Mesenchymal stem cell (in vitro differentiated cells and primary cell): Measurements from ENCODE around the gene PNMA5. TPM values are rescaled to one million over a fixed set of nuclear protein-coding genes. Genes with fewer than 3 reads are reported as not detected.

Experiments
- DNase-seq: peaks from one replicate; pipeline ENCODE4 v3.0.0-alpha.2; 2013
- H2AFZ ChIP-seq: one replicate; pipeline ENCODE4 v1.6.1; 2013; ENCODE audit warnings: low read depth, mild to moderate bottlenecking, control low read depth, inconsistent platforms, low read length, moderate library complexity
- H2AK5ac ChIP-seq: 2 replicates; pipeline ENCODE4 v1.6.1; 2013; ENCODE audit warnings: low read length, moderate library complexity, mild to moderate bottlenecking, inconsistent platforms; ENCODE audit not compliant: severe bottlenecking
- H2BK120ac ChIP-seq: one replicate; pipeline ENCODE4 v1.6.1; 2013; ENCODE audit warnings: low read depth, mild to moderate bottlenecking, inconsistent platforms, low read length, moderate library complexity
- H2BK12ac ChIP-seq, 2 experiments: one replicate each; pipeline ENCODE4 v1.6.1; 2013; ENCODE audit warnings: inconsistent platforms in 2 of 2, low read length in 2 of 2, mild to moderate bottlenecking in 2 of 2, moderate library complexity in 2 of 2, control low read depth in 1 of 2
- H2BK15ac ChIP-seq: one replicate; pipeline ENCODE4 v1.6.1; 2013; ENCODE audit warnings: mild to moderate bottlenecking, low read depth, inconsistent platforms; ENCODE audit not compliant: poor library complexity, severe bottlenecking
- H2BK5ac ChIP-seq: 2 replicates; pipeline ENCODE4 v1.6.1; 2013; ENCODE audit warnings: low read depth, mild to moderate bottlenecking, low read length, control low read depth, inconsistent platforms; ENCODE audit not compliant: poor library complexity, severe bottlenecking
- H3K14ac ChIP-seq, 2 experiments: one replicate each; pipeline ENCODE4 v1.6.1; 2013; ENCODE audit warnings: inconsistent platforms in 2 of 2, low read length in 2 of 2, control low read depth in 1 of 2, mild to moderate bottlenecking in 1 of 2, moderate library complexity in 1 of 2
- H3K18ac ChIP-seq, 2 experiments: one replicate each; pipeline ENCODE4 v1.6.1; 2013; ENCODE audit warnings: inconsistent platforms in 2 of 2, low read length in 2 of 2, control low read depth in 1 of 2, low read depth in 1 of 2, mild to moderate bottlenecking in 1 of 2
- H3K23ac ChIP-seq, 2 experiments: one replicate each; pipeline ENCODE4 v1.6.1; 2013; ENCODE audit warnings: inconsistent platforms in 2 of 2, low read length in 2 of 2, mild to moderate bottlenecking in 2 of 2, moderate library complexity in 2 of 2, control low read depth in 1 of 2
- H3K27ac ChIP-seq: 2 replicates; pipeline ENCODE4 v1.5.1; 2013; ENCODE audit warnings: mild to moderate bottlenecking, moderate library complexity, low read length, control low read depth, inconsistent platforms; ENCODE audit not compliant: poor library complexity, severe bottlenecking
- H3K27me3 ChIP-seq, 2 experiments: 2 replicates each; pipeline versions ENCODE4 v1.6.1 to v1.7.0; 2013; ENCODE audit warnings: low read length in 2 of 2, mild to moderate bottlenecking in 2 of 2, moderate library complexity in 2 of 2, control low read depth in 1 of 2, inconsistent platforms in 1 of 2; ENCODE audit not compliant: control insufficient read depth in 1 of 2, insufficient read depth in 1 of 2
- H3K36me3 ChIP-seq, 2 experiments: 2 replicates each; pipeline versions ENCODE4 v1.6.1 to v1.7.0; 2013; ENCODE audit warnings: low read length in 2 of 2, control low read depth in 1 of 2, inconsistent platforms in 1 of 2, low read depth in 1 of 2, mild to moderate bottlenecking in 1 of 2; ENCODE audit not compliant: insufficient read depth in 2 of 2, control insufficient read depth in 1 of 2
- H3K4ac ChIP-seq, 2 experiments: one replicate each; pipeline ENCODE4 v1.6.1; 2013; ENCODE audit warnings: inconsistent platforms in 2 of 2, low read length in 2 of 2, mild to moderate bottlenecking in 2 of 2, moderate library complexity in 2 of 2, control low read depth in 1 of 2, low read depth in 1 of 2
- H3K4me1 ChIP-seq: 2 replicates; pipeline ENCODE4 v1.6.1; 2013; ENCODE audit warnings: low read depth, low read length, control low read depth; ENCODE audit not compliant: control insufficient read depth, insufficient read depth
- H3K4me2 ChIP-seq: 2 replicates; pipeline ENCODE4 v1.6.1; 2013; ENCODE audit warnings: low read length, mild to moderate bottlenecking, inconsistent platforms; ENCODE audit not compliant: poor library complexity, severe bottlenecking
- H3K4me3 ChIP-seq, 2 experiments: 2 replicates each; pipeline versions ENCODE4 v1.5.1 to v1.7.0; 2013; ENCODE audit warnings: low read length in 2 of 2, mild to moderate bottlenecking in 2 of 2, control low read depth in 1 of 2, low read depth in 1 of 2; ENCODE audit not compliant: insufficient read depth in 1 of 2
- H3K79me1 ChIP-seq: replicated peaks from 2 replicates; pipeline ENCODE4 v1.6.1; 2013; ENCODE audit warnings: mild to moderate bottlenecking, control low read depth, low read length, inconsistent platforms; ENCODE audit not compliant: poor library complexity, severe bottlenecking
- H3K9ac ChIP-seq: 2 replicates; pipeline ENCODE4 v1.7.0; 2013; ENCODE audit warnings: mild to moderate bottlenecking, low read length, moderate library complexity
- H3K9me3 ChIP-seq: 2 replicates; pipeline ENCODE4 v1.7.0; 2013; ENCODE audit warnings: mild to moderate bottlenecking, low read length; ENCODE audit not compliant: control insufficient read depth
- H4K8ac ChIP-seq: one replicate; pipeline ENCODE4 v1.6.1; 2013; ENCODE audit warnings: inconsistent platforms, mild to moderate bottlenecking, low read length, moderate library complexity
- H4K91ac ChIP-seq: one replicate; pipeline ENCODE4 v1.6.1; 2013; ENCODE audit warnings: mild to moderate bottlenecking, low read length, inconsistent platforms
- WGBS: methylation state at CpG from one replicate; pipeline ENCODE4 v1.1.7; 2013; ENCODE audit warnings: mixed read lengths; 5-methylcytosine and 5-hydroxymethylcytosine counted together
- polyA plus RNA-seq, 2 experiments: library from polyadenylated mRNA; stranded (reverse); fragments of 200-250 nt; gene quantifications; one replicate each; pipeline ENCODE4 v1.2.3, GENCODE V29; 2013

PNMA5 gene
- not detected for polyA plus RNA-seq (2013, experiment 1 of 2)
- not detected for polyA plus RNA-seq (2013, experiment 2 of 2)

DNA sequence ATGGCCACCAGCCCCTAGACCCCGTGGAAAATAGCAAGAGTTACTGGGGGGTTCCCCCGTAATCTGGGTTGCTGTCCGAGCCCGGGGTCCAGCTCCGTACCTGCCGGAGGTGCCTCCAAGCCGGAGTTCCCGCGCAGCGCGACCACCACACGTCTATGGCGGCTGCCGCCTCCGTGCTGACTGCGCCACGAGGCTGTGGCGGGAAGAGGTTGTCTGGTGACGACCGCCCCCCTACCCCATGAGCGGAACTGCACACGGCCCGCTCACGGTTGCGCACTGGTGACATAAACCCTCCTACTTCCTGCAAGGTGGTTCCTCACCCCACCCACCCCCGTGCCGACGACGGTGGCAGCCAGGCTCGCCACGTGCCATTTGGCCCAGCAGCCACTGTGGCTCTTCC lies at the start of gene PNMA5:
TSS of gene PNMA5 (minus strand) at position 184 of the 400 bp plus-strand sequence. CDS start 2,518 bp downstream, outside the sequence.
- Histone ChIP-seq H2BK12ac (no peak within 1 kb of the TSS), H3K18ac (no peak within 1 kb of the TSS), H3K9ac (no peak within 1 kb of the TSS), H2AK5ac (no peak within 1 kb of the TSS), H3K27ac (no peak within 1 kb of the TSS), H4K8ac (no peak within 1 kb of the TSS), H2AFZ (no peak within 1 kb of the TSS), H3K4me1 (no peaks in the 10 kb centered on the region), H3K4me2 (no peak within 1 kb of the TSS), H2BK15ac (no peak within 1 kb of the TSS), H4K91ac (no peak within 1 kb of the TSS), H3K79me1 (no peaks in the 10 kb centered on the region), H2BK5ac (no peak within 1 kb of the TSS), H3K4me3 (no peak within 1 kb of the TSS), H3K23ac (no peak within 1 kb of the TSS), H2BK120ac (no peak within 1 kb of the TSS), H3K9me3 (no peaks in the 10 kb centered on the region), H3K4ac (no peak within 1 kb of the TSS), H3K14ac (no peak within 1 kb of the TSS), H3K27me3 (peaks cover 0 to 34% of the 10 kb centered on the region in 2 experiments), H3K36me3 (no peaks in the 10 kb centered on the region)
- 93% methylated on average over 30 of the region's 31 CpGs for WGBS
- no peak for DNase-seq

DNA sequence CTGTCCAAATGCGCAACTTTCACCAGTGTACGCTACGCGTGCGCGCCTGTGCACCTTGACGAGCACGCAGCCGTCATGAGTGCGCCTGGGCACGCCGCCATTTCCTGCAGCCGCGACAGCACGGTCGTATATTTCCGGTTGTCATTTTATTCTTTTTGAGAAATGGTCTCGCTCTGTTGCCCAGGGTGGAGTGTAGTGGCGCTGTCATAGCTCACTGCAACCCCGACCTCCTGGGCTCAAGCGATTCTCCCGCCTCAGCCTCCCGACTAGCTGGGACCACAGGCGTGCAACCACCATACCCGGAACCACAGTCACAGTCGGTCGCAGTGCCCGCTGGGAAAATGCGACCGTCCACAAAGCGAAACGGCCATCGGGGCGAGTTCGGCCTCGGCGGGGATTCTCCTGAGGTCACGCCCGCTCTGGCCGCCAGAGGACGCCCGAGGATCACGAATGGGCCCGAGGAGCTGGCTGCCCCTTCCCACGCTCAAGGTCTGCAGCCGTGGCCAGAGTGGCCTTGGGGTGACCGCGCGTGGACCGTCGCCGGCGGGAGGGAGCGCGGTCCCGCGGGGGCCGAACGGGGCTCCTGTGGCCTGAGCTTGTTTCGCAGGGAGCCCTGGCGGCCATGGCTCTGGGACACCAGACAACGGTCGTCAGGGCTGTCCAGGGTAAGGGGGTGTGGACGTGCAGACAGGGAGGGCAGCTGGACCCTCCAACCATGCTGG lies 38.6 kb upstream of the PNMA5 start:
- peak overlapping the region in 1 of 2 experiments; percentile 71 for H3K4me3 ChIP-seq
- H2BK5ac ChIP-seq, result no peak overlapping the region
- H3K9ac ChIP-seq, result peak overlapping the region; percentile 63
- peak overlapping the region; percentile 52 for H3K4me2 ChIP-seq
- WGBS, result 36% methylated on average over 52 of the region's 64 CpGs
- peak overlapping the region in 1 of 2 experiments; percentile 51 for H3K4ac ChIP-seq
- no peak overlapping the region for H2AK5ac ChIP-seq
- H4K8ac ChIP-seq, result peak overlapping the region; percentile 93
- peak overlapping the region in 1 of 2 experiments; percentile 64 for H3K18ac ChIP-seq
- H3K14ac ChIP-seq, result peak overlapping the region in 1 of 2 experiments; percentile 28
- no peak overlapping the region for H2BK120ac ChIP-seq
- no peak overlapping the region for H2BK15ac ChIP-seq
- H3K23ac ChIP-seq, result no peak overlapping the region
- H2BK12ac ChIP-seq, result no peak overlapping the region
- no peaks in the 10 kb centered on the region for H3K36me3 ChIP-seq
- H3K9me3 ChIP-seq, result no peaks in the 10 kb centered on the region
- H3K27me3 ChIP-seq, result peaks cover 0 to 31% of the 10 kb centered on the region in 2 experiments
- H3K27ac ChIP-seq, result no peak overlapping the region
- peak; percentile 51 for DNase-seq
- H3K4me1 ChIP-seq, result peaks cover 6% of the 10 kb centered on the region
- no peaks in the 10 kb centered on the region for H3K79me1 ChIP-seq
- peak overlapping the region; percentile 71 for H2AFZ ChIP-seq
- H4K91ac ChIP-seq, result no peak overlapping the region

DNA sequence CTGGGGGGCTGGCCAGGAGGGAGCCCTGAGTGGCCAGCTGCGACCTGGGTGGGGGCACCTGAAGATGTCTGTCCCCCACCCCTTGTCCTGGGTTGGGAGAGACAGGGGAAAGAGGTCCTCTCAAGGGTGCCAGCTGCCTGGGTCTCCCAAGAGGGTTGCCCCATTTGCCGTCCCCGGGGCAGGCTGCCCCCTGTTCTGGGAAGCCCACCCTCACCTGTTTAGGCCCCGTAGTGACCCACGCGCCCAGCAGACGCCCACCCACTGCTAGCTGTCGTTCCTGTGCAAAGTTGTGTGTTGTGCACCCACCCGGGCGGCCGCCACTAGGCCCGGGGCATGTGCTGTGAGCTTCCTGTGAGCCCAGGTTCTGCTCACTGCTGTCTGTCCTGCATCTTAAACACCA lies 36.9 kb upstream of the PNMA5 start:
- Histone ChIP-seq H2BK15ac (no peak overlapping the region), H3K36me3 (no peaks in the 10 kb centered on the region)
- 94% methylated on average over 11 of the region's 12 CpGs for WGBS

DNA sequence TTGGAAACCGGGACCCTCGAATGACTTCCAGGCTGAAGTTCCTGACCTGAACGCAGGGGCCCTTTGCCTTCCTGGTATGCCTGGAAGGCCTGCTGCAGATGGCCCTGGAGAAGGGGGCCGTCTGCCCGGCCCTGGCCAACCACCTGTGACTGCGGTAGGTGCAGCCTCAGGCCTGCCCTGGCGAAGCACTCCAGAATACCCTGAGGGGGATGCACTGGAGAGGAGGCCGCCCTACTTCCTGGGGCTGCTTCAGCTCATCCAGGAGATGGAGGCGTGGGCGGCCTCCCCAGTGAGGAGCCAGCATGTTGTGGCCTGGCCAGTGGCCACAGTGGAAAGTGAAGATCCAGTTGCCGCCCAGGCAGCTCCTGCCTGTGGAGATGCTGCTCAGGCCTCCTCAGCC lies 36.0 kb upstream of the PNMA5 start:
- Histone ChIP-seq H2BK12ac (no peak overlapping the region), H3K18ac (no peak overlapping the region), H3K9ac (no peak overlapping the region), H3K36me3 (no peaks in the 10 kb centered on the region), H3K79me1 (no peaks in the 10 kb centered on the region), H2BK120ac (no peak overlapping the region), H3K9me3 (no peaks in the 10 kb centered on the region), H3K4ac (no peak overlapping the region), H3K27me3 (peaks cover 0 to 33% of the 10 kb centered on the region in 2 experiments), H3K4me1 (peaks cover 6% of the 10 kb centered on the region), H2AK5ac (no peak overlapping the region), H4K91ac (no peak overlapping the region), H3K23ac (no peak overlapping the region), H3K14ac (no peak overlapping the region), H4K8ac (no peak overlapping the region), H3K27ac (no peak overlapping the region), H2BK15ac (no peak overlapping the region), H3K4me3 (no peak overlapping the region), H3K4me2 (no peak overlapping the region), H2AFZ (no peak overlapping the region), H2BK5ac (no peak overlapping the region)
- DNase-seq, result no peak
- WGBS, result 73% methylated on average over 11 of the region's 11 CpGs

More for the DNA sequence above, 36.9 kb upstream of the PNMA5 start:
- Histone ChIP-seq H3K27ac (no peak overlapping the region), H3K4me2 (no peak overlapping the region), H3K4me1 (peaks cover 6% of the 10 kb centered on the region), H3K27me3 (peaks cover 0 to 28% of the 10 kb centered on the region in 2 experiments), H3K4me3 (no peak overlapping the region), H3K23ac (no peak overlapping the region), H2AFZ (no peak overlapping the region), H3K18ac (no peak overlapping the region), H2BK5ac (no peak overlapping the region), H2BK12ac (no peak overlapping the region), H2AK5ac (no peak overlapping the region), H3K4ac (no peak overlapping the region), H2BK120ac (no peak overlapping the region), H3K79me1 (no peaks in the 10 kb centered on the region), H3K14ac (no peak overlapping the region), H4K91ac (no peak overlapping the region), H3K9ac (no peak overlapping the region), H3K9me3 (no peaks in the 10 kb centered on the region), H4K8ac (no peak overlapping the region)
- no peak for DNase-seq
